Transverse colon (tissue), 4 donors: ENCODE results near the gene IL10. TPM values are rescaled to one million over a fixed set of nuclear protein-coding genes. Genes with fewer than 3 reads are reported as not detected.

ENCODE experiments used
- DNase-seq: peaks from one replicate; pipeline ENCODE4 v3.0.0-alpha.2; 2019
- H3K27ac ChIP-seq, 4 donors: fragments of 200-600 bp; sonication (generic); 2 replicates each; pipeline ENCODE4 v1.5.1; 2016 to 2018; ENCODE audit warnings: inconsistent platforms in 4 of 4
- H3K27me3 ChIP-seq: fragments of 200-600 bp; sonication (generic); 2 replicates; pipeline ENCODE4 v1.5.1; 2017; ENCODE audit warnings: inconsistent platforms
- H3K36me3 ChIP-seq, 4 donors: fragments of 200-600 bp; sonication (generic); 2 replicates each; pipeline ENCODE4 v1.5.1; 2017 to 2019; ENCODE audit warnings: inconsistent platforms in 4 of 4
- H3K4me1 ChIP-seq, 4 donors: fragments of 200-600 bp; sonication (generic); 2 replicates each; pipeline ENCODE4 v1.5.1; 2017 to 2020; ENCODE audit warnings: inconsistent platforms in 4 of 4
- H3K4me3 ChIP-seq, 4 donors: fragments of 200-600 bp; sonication (generic); 1 replicate in 1 of 4; 2 replicates in 3 of 4; pipeline versions ENCODE4 v1.5.1 to v1.6.1; 2017 to 2019; ENCODE audit warnings: inconsistent platforms in 4 of 4
- H3K9me3 ChIP-seq, 2 donors: fragments of 200-600 bp; sonication (generic); 2 replicates each; pipeline ENCODE4 v1.5.1; 2017 to 2019; ENCODE audit warnings: inconsistent platforms in 2 of 2
- EP300 ChIP-seq: sonication (generic); formaldehyde crosslinking; IDR thresholded peaks from one replicate; pipeline ENCODE4 v1.6.1; 2017; ENCODE audit warnings: antibody characterized with exemption, low read depth
- POLR2A ChIP-seq: fragments of 450-650 bp; IDR thresholded peaks from one replicate; pipeline ENCODE4 v1.6.1; 2016; ENCODE audit warnings: antibody characterized with exemption, mild to moderate bottlenecking, moderate library complexity
- POLR2AphosphoS5 ChIP-seq, 3 donors: sonication (generic); formaldehyde crosslinking; IDR thresholded peaks; one replicate each; pipeline ENCODE4 v1.6.1; 2016; ENCODE audit warnings: antibody characterized with exemption in 3 of 3
- WGBS, 2 donors: methylation state at CpG; one replicate each; pipeline ENCODE4 v1.1.5; 2018; ENCODE audit warnings: low coverage in 1 of 2; 5-methylcytosine and 5-hydroxymethylcytosine counted together
- in situ Hi-C, 4 donors: fragments of 200-750 bp; cut with MboI; loops; one replicate each; pipeline versions ENCODE4 v1.15.0 to v1.15.1; 2017; ENCODE audit warnings: low sequenced_read_pairs in 3 of 4, low pct_ligation_motif_present in 1 of 4, low pct_unique_long_range_greater_than_20kb in 1 of 4
- intact Hi-C: fragments of 100-400 bp; cut with DNase I; formaldehyde crosslinking; loops from one replicate; pipeline ENCODE4 v1.15.1; 2023; ENCODE audit warnings: low total_unique reads
- total RNA-seq, 4 donors: library from RNA; depleted of rRNA; stranded (reverse); fragments of >200 nt; gene quantifications; one replicate each; pipeline ENCODE4 v1.1.0, GENCODE V29; 2016
- TF ChIP-seq, protein P1 (sequence below), 5 experiments: fragments of 200-600 bp in 3 of 5; fragments of 450-650 bp in 2 of 5; sonication (generic) in 3 of 5; IDR thresholded peaks; 1 replicate in 2 of 5; 2 replicates in 3 of 5; pipeline ENCODE4 v1.5.1; 2016 to 2017; ENCODE audit warnings: antibody characterized with exemption in 5 of 5, inconsistent platforms in 3 of 5, mild to moderate bottlenecking in 2 of 5, moderate library complexity in 1 of 5

The IL10 gene
- total RNA-seq, 4 donors from 2014 or later, result 1.6 to 4.4 TPM; not detected in 2

DNA sequence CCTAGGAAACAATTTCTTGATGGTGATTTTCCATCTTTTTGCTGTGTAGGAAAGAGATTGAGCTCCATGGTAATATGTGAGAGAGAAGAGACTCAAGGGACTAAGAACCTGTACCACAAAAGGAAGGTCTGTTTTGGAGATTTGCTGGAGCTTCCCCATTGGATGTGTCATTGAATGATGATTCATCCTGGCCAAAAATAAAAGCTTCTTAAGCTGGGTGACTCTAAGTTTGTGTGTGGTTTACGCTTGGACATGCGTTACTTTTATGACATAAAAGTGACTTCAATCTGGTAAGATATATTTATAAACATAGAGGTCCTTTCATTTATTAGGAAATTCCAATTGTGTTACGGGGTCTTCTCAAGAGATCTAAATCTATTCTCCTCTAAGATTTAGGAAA is 19.2 kb downstream of the IL10 start:
- H3K36me3 ChIP-seq, result no peaks in the 10 kb centered on the region
- no peaks in the 10 kb centered on the region for H3K9me3 ChIP-seq
- WGBS, 2 donors, result 71 to 93% methylated on average over 3 of the region's 3 CpGs
- in situ Hi-C loops, result no loop called here
- TF ChIP-seq POLR2A (no peak), POLR2AphosphoS5 (IDR thresholded peaks at IDR 0.05) (no peak), EP300 (no peak)
- TF ChIP-seq, protein P1, sequence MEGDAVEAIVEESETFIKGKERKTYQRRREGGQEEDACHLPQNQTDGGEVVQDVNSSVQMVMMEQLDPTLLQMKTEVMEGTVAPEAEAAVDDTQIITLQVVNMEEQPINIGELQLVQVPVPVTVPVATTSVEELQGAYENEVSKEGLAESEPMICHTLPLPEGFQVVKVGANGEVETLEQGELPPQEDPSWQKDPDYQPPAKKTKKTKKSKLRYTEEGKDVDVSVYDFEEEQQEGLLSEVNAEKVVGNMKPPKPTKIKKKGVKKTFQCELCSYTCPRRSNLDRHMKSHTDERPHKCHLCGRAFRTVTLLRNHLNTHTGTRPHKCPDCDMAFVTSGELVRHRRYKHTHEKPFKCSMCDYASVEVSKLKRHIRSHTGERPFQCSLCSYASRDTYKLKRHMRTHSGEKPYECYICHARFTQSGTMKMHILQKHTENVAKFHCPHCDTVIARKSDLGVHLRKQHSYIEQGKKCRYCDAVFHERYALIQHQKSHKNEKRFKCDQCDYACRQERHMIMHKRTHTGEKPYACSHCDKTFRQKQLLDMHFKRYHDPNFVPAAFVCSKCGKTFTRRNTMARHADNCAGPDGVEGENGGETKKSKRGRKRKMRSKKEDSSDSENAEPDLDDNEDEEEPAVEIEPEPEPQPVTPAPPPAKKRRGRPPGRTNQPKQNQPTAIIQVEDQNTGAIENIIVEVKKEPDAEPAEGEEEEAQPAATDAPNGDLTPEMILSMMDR (IDR thresholded peaks at IDR 0.05), result no peak
- intact Hi-C loops, result no loop called here
- no peak overlapping the region for H3K27ac ChIP-seq
- no peak for DNase-seq
- no peaks in the 10 kb centered on the region for H3K4me1 ChIP-seq
- peaks cover 4% of the 10 kb centered on the region for H3K27me3 ChIP-seq
- H3K4me3 ChIP-seq, result no peak overlapping the region

DNA sequence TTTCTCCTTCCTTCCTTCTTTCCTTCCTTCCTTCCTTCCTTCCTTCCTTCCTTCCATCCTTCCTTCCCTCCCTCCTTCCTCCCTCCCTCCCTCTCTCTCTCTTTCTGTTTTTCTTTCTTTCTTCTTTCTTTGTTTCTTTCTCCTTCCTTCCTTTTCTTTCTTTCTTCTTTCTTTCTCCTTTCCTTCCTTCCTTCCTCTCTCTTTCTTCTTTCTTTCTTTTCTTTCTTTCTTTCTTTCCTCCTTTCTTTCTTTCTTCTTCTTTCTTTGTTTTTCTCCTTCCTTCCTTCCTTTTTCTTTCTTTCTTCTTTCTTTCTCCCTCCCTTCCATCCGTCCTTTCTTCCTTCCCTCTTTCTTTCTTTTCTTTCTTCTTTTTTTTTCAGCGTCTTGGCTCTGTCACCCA is 19.8 kb downstream of the IL10 start:
- no peaks in the 10 kb centered on the region for H3K9me3 ChIP-seq
- H3K4me3 ChIP-seq, result no peak overlapping the region
- no peak overlapping the region for H3K27ac ChIP-seq
- TF ChIP-seq POLR2A (no peak), POLR2AphosphoS5 (IDR thresholded peaks at IDR 0.05) (no peak), EP300 (no peak)
- TF ChIP-seq, protein P1 (IDR thresholded peaks at IDR 0.05), result no peak
- intact Hi-C loops (no loop called here), in situ Hi-C loops (no loop called here)
- no peaks in the 10 kb centered on the region for H3K4me1 ChIP-seq
- 90% methylated on average over 2 of the region's 2 CpGs for WGBS, 2 donors
- peaks cover 4% of the 10 kb centered on the region for H3K27me3 ChIP-seq
- no peaks in the 10 kb centered on the region for H3K36me3 ChIP-seq
- DNase-seq, result no peak

DNA sequence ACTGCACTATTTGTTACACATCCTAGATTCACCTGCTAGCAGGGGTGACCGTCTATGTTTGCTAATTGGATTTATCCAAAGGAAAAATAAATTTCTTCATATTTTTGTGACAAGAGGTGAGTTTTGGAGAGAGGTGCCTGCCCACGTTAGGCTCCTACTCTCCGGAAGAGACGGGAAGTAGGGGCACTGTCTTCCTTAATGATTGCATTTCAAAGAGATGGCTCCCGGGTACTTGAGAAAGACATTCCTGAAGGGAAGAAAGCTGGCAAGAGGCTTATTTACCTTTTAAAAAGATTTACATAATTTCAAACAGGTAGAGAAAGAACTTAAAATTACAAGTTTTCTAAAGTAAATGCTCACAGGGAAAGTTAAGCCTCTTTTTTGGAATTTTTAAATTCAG is 20.4 kb downstream of the IL10 start:
- TF ChIP-seq POLR2AphosphoS5 (IDR thresholded peaks at IDR 0.05) (no peak), POLR2A (no peak), EP300 (no peak)
- TF ChIP-seq, protein P1 (IDR thresholded peaks at IDR 0.05), result no peak
- 67 to 72% methylated on average over 3 to 5 of the region's 5 CpGs for WGBS, 2 donors
- no peaks in the 10 kb centered on the region for H3K9me3 ChIP-seq
- H3K27ac ChIP-seq, result no peak overlapping the region
- peaks cover 4% of the 10 kb centered on the region for H3K27me3 ChIP-seq
- no peaks in the 10 kb centered on the region for H3K4me1 ChIP-seq
- in situ Hi-C loops, result no loop called here
- H3K4me3 ChIP-seq, result no peak overlapping the region
- intact Hi-C loops, result no loop called here
- H3K36me3 ChIP-seq, result no peaks in the 10 kb centered on the region
- DNase-seq, result no peak

DNA sequence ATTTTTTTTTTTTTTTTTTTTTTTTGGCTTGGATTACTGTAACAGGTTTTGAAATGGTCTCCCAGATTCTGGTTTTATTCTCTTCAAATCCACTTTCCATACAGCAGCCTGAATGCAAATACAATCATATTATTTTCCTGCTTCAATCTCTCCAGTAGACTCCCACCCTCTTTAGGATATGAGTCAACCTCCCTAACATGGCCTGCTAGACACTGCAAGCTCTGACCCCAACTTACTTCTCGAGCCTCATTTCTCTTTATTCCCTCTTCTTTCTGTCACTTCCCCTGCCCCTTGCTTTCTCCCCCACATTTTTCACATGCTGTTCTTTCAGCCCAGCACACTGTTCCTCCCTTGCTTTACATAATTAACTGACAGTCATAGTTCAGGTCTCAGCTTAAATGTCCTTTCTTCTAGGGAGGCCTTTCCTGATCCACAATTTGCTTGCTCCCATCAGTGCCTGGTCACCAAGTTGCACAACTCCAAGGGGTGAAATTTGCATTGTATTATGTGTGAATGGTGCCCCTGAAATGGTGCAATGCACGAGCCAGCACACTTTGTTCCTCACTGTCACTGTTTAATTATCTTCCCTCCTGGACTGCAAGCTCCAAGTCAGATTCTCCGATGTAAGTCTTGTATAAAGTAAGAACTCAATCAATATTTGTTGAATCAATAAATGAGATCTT is 23.8 kb downstream of the IL10 start:
- H3K4me3 ChIP-seq, result no peak overlapping the region
- TF ChIP-seq POLR2AphosphoS5 (IDR thresholded peaks at IDR 0.05), result no peak
- no peak for TF ChIP-seq POLR2A
- TF ChIP-seq, protein P1 (IDR thresholded peaks at IDR 0.05), result no peak
- TF ChIP-seq EP300, result no peak
- no peaks in the 10 kb centered on the region for H3K36me3 ChIP-seq
- H3K4me1 ChIP-seq, result no peaks in the 10 kb centered on the region
- H3K27me3 ChIP-seq, result peaks cover 4% of the 10 kb centered on the region
- WGBS, 2 donors, result 85 to 90% methylated on average over 2 to 3 of the region's 3 CpGs
- DNase-seq, result no peak
- H3K9me3 ChIP-seq, result no peaks in the 10 kb centered on the region
- H3K27ac ChIP-seq, result no peak overlapping the region
- in situ Hi-C loops (loop anchor here in 1 of 4 donors (25.0 kb wide), 1 partner anchor 164 kb away; the partner anchor contains the start of gene FCMR), intact Hi-C loops (no loop called here)
